LNCAP (cell line): Measurements from ENCODE around the gene PSORS1C2.

Experiments
- CTCF ChIP-seq: fragments of 450-650 bp; IDR thresholded peaks from 2 replicates; pipeline ENCODE4 v1.5.1; 2017; ENCODE audit warnings: mild to moderate bottlenecking

The PSORS1C2 gene

GRCh38 chr6:31145386-31145785 lies 6.5 kb upstream of the PSORS1C2 start:
- no peak for TF ChIP-seq CTCF

- TF ChIP-seq CTCF = no peak
These were observed 6.1 kb upstream of the PSORS1C2 start for GRCh38 chr6:31144970-31145340.

- no peak for TF ChIP-seq CTCF
These were observed 5.6 kb upstream of the PSORS1C2 start for GRCh38 chr6:31144296-31144969.

GRCh38 chr6:31143148-31143547 lies 4.3 kb upstream of the PSORS1C2 start:
- TF ChIP-seq CTCF = no peak

- TF ChIP-seq CTCF = no peak
These were observed 3.5 kb upstream of the PSORS1C2 start for GRCh38 chr6:31142361-31142761.

GRCh38 chr6:31140643-31141042 lies 1.8 kb upstream of the PSORS1C2 start:
- TF ChIP-seq CTCF = no peak

GRCh38 chr6:31139599-31139998 lies 733 bp upstream of the PSORS1C2 start:
- TF ChIP-seq CTCF = no peak

- TF ChIP-seq CTCF = no peak
These were observed 3.2 kb downstream of the PSORS1C2 start for GRCh38 chr6:31135710-31136109.
